ENCODE measurements around the gene UBAC2.

Gene UBAC2

DNA sequence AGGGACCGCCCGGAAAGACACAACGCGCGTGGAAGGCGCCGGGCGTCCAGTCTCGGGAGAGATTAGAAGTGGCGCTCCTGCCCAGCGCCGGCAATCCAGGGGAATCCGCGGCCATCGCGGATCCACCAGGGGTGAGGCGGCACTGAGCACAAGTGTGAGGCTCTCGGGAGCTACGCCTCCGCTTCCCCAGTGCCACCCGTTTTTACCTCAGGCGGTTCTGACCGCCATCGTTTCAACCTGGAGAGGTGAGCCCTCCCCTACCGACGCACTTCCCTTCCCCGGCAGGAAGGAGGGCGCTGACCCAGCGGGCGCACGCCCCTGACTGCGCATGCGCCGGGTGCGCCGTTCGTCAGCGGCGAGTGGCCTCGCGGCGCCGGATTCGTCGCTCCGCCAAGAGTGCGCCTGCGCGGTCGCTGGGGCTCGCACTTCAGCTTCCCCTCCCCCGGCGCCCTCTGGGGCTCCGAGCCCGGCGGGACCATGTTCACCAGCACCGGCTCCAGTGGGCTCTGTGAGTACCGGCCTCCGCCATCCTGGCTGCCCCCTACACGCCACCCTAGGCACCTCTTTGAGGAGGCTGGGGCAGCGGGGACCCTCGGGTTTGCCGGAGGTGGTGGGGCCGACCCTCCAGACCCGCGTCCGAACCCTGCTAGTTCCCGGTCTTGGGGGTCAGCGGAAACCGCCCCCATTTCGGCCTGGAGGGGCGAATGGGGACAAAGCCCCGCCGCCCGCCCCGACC is at the start of gene UBAC2:
Gene UBAC2 (plus strand): TSS at position 423 of the 736 bp plus-strand sequence. CDS start 55 bp downstream, at position 478.
- DNase-seq (ENCODE audit: low spot score) = peak; percentile 96

DNA sequence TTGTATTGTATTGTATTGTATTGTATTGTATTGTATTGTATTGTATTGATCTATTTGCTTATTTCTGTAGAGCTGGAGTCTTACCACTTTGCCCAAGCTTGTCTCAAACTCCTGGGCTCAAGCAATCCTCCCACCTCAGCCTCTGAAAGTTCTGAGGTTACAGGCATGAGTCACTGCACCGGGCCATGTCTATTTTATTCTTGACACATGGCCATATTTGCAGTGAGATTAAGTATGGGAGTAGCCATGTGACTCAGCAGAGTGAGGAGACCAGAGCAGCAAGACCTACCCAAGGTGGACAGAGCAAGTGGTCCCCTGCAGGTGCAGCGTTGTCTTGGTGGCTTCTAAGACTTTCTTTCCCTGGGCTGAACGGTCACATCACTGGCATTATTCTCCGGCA is 49.1 kb upstream of the UBAC2 start:
- no peak for DNase-seq (ENCODE audit: low spot score)

DNA sequence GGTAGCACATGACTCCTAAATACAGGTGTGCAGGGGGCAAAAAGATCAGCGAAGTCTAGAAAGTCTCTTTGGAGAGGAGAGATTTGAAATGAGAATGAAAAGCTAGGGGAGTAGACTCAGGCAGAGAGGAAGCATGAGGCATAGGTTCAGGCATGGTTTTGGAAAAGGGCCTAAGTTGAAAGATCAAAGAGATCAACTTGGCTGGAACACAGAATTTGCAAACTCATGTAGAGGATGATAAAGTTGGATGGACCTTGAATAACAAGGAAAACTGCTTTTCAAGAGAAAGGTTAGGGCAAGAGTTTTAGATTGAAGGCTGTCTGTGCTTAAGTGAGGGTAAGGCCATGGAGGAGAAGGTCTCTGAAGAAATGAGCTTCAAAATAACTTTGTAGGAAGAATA is 47.4 kb upstream of the UBAC2 start:
- no peak for DNase-seq (ENCODE audit: low spot score)

DNA sequence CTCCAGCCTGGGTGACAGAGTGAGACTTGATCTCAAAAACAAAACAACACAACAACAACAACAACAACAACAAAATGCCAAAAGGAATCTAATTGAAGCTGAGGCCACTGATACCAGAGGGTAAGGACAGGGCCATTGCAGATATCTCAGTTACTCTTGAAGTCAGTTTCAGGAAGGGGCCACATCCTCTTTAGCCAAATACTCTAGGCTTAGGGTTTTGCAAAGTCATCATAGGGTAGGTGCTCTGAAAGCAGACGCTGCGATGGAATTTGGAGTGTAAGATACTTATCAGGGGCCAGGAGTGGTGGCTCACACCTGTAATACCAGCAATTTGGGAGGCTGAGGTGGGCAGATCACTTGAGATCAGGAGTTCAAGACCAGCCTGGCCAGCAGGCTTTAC is 46.6 kb upstream of the UBAC2 start:
- no peak for DNase-seq (ENCODE audit: low spot score)

GRCh38 chr13:99155821-99156220 is 44.8 kb upstream of the UBAC2 start:
- no peak for DNase-seq (ENCODE audit: low spot score)

DNA sequence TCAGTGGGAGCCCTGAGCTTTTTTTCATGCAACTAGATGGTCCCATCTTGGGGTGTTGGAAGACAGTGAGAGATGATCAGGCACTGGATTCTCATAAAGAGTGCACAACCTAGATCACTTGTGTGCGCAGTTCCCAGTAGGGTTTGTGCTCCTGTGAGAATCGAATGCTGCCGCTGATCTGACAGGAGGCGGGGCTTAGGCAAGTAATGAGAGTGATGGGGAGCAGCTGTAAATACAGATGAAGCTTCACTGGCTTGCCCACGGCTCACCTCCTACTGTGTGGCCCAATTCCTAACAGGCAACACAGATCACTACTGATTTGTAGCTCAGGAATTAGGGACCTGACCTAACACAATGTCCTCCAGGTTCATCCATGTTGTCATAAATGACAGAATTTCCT is 43.6 kb upstream of the UBAC2 start:
- no peak for DNase-seq (ENCODE audit: low spot score)

GRCh38 chr13:99158846-99159245 is 41.8 kb upstream of the UBAC2 start:
- no peak for DNase-seq (ENCODE audit: low spot score)

DNA sequence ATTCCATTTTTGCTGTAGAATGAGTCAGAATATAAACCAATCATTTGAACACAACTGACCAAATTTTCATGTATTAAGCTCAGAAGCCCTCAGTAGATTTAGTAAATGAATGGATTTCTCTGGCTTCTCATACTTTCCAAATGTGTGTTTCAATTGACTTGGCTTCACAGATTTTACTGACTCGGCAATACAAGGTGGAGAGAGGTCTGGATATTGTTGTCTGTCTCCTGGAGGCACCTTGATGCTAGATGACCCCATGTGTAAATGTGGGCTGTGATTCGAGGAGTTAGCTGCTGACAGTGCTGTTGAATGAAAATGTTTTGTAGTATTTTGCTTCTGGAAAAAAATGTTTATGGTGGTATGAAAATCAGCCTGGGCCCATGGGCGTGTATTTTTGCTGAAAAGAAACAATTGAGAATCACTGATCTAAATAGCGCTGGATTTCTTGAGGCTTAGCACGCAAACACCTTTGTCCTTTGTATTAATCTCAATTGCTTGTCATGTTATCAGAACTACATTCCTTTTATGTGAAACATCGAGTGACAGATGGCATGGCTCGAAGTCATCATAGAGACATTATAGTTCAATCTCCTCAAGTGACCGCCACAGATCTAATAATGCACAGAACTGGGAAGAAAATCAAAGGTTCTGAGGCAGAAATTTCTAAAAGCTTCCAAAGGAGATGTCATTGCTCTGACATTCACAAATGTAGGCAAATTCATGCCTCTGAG is 41.2 kb upstream of the UBAC2 start:
- DNase-seq (ENCODE audit: low spot score) = no peak

GRCh38 chr13:99160415-99160814 is 40.2 kb upstream of the UBAC2 start:
- no peak for DNase-seq (ENCODE audit: low spot score)

DNA sequence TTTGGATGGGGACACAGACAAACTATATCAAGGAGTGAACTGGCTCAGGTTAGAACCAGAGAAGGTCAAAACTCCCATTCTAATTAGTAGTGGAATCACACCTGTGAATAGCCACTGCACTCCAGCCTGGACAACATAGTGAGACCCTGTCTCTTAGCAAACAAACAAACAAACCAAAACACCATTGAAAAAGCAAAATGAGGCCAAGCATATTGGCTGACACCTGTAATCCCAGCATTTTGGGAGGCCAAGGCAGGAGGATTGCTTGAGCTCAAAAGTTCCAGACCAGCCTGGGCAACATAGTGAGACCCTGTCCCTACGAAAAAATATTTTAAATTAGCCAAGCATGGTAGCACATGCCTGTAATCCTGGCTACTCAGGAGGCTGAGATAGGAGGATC is 39.1 kb upstream of the UBAC2 start:
- no peak for DNase-seq (ENCODE audit: low spot score)

GRCh38 chr13:99162567-99163361 is 37.9 kb upstream of the UBAC2 start:
- DNase-seq (ENCODE audit: low spot score) = no peak

- no peak for DNase-seq (ENCODE audit: low spot score)
Measured at GRCh38 chr13:99164226-99164625, 36.4 kb upstream of the UBAC2 start.

DNA sequence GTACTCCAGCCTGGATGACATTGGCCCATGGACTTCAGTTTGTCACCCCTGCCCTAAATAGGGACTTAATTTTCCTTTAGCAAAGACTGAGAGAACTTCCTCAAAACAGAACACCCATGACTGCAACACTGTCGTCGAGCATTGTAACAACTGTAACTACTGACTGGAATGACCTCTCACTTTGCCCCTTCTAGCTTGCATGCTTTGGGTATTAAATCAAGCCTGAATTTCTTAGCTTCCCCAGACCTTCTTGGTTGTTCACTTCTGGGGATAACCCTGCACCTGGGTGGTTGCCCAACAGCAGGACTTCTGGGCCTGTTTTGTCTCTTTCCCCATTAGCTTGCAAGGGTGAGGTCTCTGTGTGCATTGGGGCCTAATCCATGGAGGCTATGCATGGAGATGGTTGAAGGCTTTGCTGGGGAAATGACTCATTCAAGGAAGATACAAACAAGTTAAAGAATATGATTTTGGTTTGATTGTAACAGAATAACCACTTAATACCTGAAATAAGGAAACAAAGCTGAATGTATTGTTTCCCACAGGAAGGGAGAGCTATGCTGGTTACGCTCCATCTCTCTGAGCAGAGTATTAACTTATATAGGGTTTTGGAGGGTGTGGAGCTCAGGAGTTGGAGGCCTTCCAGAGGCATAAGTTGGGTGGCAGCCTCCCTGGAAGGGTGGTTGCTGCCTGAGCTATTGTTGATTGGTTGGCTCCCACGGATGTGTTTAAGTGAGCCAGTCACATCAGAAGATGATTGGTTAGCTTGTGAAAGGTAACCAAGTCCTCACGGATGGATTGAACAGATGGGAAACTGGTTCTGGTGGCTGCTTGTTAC is 34.7 kb upstream of the UBAC2 start:
- no peak for DNase-seq (ENCODE audit: low spot score)

DNA sequence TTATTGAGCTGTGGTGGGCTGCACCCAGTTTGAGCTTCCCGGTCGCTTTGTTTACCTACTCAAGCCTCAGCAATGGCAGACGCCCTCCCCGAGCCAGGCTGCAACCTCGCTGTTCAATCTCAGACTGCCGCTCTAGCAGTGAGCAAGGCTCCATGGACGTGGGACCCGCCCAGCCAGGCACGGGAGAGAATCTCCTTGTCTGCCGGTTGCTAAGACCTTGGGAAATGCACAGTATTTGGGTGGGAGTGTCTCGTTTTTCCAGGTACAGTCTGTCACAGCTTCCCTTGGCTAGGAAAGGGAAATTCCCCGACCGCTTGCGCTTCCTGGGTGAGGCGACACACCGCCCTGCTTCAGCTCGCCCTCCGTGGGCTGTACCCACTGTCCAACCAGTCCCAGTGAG is 27.7 kb upstream of the UBAC2 start:
- no peak for DNase-seq (ENCODE audit: low spot score)

GRCh38 chr13:99173606-99174005 is 27.0 kb upstream of the UBAC2 start:
- no peak for DNase-seq (ENCODE audit: low spot score)

DNA sequence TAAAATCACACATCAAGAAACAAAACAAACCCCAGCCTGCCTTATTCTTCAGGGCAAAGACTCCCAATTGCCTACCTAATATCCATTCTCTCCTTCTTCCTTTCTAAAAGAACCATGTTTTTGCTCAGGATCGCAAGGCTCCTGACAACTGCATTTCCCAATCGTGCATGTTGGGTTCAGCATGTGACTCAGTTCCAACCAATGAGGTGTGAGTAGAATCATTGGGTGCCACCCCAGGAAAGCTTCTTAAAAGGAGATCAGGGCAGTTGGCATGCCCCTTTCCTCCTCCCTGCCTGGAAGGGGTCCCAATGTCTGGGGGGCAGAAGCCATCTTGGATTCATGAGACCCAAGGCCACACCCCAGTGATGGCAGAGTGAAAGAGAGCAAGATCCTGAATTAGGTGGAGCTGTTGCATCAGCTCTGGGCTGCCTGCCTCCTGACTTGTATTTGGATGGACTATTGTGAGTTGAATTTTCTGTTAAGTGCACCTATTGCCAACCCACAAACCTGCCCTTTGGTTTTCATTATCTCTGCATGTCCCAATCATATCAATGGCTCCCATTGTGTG is 26.0 kb upstream of the UBAC2 start:
- DNase-seq (ENCODE audit: low spot score) = no peak

DNA sequence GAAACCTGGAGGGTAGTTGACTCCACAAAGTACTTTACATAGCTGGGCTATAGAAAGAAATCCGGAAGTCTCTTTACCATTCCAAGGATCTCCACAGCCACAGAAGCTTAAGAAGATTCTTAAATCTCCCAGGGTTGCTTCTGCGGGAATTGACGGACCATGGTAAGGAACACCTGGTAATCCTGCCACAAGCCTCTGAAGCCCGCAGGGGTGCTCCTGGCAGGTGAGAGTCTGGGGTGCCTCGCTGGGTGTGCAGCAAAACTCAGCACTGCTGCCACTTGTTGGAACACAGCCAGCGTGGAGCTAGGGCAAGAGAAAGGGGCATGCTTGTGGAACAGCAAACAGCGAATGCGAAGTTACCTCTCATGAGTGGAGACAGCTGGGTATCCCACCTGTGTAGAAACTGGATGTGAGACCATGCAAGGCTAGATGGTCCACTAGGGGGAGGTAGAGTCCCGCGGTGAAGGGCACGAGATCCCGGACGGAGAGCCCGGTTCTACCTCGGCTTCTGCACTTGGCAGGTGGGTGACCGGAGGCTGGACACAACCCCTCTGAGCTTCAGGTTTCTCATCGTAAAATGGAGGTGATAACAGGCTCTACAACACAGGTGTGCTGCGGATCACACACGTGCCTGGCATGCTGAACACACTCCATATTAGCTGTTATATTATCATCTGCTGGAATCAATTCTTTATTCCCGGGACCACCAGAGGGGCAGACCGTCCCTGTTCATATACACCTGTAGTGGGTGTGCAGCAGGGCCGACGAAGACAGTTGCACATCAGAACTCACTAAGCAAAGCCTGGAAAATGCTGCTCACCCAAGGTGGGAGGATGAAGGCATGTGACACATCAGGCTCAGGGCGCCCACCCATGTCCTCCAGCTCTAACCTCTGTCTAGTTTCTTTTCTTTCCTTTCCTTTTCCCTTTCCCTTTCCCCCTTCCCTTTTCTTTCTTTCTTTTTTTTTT is 24.1 kb upstream of the UBAC2 start:
- peak; percentile 76 for DNase-seq (ENCODE audit: low spot score)

GRCh38 chr13:99178636-99179035 is 22.0 kb upstream of the UBAC2 start:
- no peak for DNase-seq (ENCODE audit: low spot score)

- no peak for DNase-seq (ENCODE audit: low spot score)
Measured at GRCh38 chr13:99179460-99179859, 21.2 kb upstream of the UBAC2 start.

DNA sequence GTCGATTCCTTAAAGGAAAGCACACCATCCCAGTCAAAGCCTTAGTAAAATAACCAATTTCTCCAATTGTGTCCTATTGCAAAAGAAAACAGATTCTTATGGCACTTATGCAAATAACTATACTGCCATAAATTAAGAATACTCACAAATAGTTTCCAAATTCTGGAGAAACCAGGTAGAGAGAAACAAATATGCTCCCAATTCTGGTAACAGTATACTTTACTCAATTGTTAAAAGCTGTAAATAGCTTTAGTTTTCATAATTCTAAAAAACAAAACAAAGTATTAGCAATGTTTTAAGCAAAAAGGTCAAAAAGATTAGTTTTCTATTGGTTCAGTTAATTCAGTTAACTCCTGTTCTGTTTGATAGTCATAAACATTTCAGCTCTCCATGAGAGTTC is 18.2 kb upstream of the UBAC2 start:
- DNase-seq (ENCODE audit: low spot score) = no peak
